Skin of body (tissue), 2 donors: ENCODE measurements around the gene RGS13. TPM values are rescaled to one million over a fixed set of nuclear protein-coding genes. Genes with fewer than 3 reads are reported as not detected.

Experiments used
- DNase-seq: peaks from one replicate; lab custom pipeline; 2025; lab: John Stamatoyannopoulos, UW
- total RNA-seq: library from RNA; depleted of rRNA; stranded (reverse); fragments of >200 nt; gene quantifications from one replicate; pipeline ENCODE4 v1.2.3, GENCODE V29; 2014

RGS13 gene, protein sequence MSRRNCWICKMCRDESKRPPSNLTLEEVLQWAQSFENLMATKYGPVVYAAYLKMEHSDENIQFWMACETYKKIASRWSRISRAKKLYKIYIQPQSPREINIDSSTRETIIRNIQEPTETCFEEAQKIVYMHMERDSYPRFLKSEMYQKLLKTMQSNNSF
- 0.79 TPM for total RNA-seq

DNA sequence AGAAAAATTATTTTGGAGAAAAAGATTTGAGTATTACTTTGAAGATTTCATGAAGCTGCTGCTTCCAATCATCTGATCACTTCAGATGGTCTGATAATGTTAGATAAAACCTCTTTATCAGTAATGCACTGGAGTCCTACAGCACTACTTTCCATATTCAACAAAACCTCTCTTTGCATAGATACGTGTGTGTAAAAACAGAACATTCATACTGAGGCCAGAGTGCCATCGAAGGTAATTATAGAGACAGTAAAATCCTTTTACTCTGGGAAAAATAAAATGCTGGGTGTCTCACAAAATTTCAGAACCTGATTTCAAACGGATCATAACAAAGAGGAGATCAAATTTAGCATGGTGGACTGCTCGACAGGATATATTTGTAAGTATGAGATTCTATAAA lies at the start of gene RGS13:
Gene RGS13 (plus strand): TSS at position 209 of the 400 bp plus-strand sequence. CDS start 8,188 bp downstream, outside the sequence.
- DNase-seq = no peak

DNA sequence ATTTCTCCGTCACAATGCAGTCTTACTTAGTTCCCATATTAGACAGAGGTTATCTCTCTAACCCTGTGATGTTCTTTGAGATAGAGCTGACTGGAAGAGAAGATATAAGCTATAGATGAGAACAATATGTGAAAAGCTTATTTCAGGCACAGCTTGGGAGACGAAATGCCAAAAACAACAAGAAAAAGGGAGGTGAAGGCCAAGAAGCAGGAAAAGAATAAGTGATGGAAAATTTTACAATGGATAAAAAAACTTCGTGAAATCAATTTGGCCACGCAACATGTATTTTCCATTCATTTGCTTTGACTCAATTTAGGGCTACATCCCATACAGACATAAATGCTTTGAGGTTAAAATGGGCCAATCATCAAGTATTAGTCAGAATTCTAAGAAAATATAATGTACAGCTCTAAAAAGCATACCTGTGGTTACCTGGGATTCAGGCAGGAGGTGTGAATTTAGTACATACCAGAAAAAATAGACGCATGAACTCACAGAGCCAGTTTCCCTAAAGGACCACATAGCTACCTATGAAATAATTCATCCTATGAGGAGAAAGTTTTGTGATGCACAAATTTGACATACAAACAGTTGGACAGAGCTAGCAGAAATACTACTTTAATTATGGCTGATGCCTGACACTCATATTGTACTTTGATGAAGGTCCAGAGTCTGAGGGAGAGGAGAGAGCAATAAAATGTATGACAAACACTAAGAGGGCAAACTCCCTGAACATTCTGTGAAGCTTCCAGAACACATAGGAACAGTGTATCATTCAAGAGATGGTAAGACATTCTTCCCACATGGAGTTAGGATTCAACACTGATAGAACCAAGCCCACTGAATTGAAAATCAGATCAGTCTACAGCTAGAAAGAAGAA lies 48.3 kb upstream of the RGS13 start:
- DNase-seq = no peak

DNA sequence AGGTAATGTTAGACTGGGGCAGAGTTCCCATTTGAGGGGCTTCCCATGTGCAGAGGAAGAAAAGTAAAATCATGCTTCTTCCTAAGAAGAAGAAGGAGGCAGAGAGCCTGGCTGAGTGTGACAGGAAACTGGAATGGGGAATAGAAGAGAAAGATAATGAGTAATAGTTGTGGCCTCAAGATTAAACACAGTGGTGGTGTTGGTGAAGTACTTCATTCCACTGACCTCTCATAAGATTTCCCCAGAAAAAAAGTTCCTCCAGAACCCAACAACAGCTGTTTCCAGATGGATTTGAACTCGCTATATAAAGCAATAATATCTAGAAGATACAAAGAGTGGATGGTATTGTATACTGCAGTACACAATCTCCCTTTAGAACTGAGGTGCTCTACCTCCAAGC lies 47.4 kb upstream of the RGS13 start:
- no peak for DNase-seq

DNA sequence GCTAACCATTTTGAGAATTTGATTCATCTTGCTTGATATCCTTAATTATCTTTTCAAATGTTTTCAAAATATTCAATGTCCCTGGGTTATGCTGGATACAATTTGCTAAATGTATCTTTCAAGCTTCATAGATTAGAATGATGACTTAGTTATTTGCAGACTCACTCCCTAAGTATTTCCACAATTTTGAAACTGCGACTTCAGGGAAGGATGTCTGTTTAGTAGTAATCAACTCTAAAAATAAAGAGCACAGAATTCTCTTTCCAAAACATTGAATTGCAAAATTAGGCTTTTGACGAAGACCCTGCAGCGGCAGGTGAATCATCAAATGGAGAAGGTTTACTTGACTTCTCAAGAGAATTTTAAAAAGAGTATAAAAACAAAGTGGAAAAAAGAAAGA lies 46.1 kb upstream of the RGS13 start:
- DNase-seq = no peak

DNA sequence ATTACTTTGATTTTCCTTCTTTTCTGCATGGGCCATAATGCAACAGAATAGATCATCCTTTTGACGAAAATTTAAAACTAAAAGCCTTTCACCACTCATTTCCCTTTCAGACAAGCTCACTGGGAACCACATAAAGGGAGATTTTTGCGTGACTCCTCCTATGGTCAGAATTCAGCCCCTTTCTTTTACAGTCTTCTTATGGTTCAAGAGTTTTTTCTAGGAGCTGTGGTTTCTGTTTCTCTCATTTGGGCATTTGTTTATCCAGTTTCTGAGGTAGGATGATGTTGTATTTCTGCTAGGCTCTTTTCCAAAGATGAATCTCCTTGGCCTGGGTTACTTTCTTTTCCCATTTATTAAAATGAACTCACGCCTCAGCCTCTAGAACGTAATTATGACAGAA lies 43.4 kb upstream of the RGS13 start:
- no peak for DNase-seq

GRCh38 chr1:192592981-192593708 lies 42.8 kb upstream of the RGS13 start:
- no peak for DNase-seq

- DNase-seq = no peak
Observed at GRCh38 chr1:192595299-192595698, 40.6 kb upstream of the RGS13 start.

GRCh38 chr1:192598589-192598988 lies 37.4 kb upstream of the RGS13 start:
- no peak for DNase-seq

DNA sequence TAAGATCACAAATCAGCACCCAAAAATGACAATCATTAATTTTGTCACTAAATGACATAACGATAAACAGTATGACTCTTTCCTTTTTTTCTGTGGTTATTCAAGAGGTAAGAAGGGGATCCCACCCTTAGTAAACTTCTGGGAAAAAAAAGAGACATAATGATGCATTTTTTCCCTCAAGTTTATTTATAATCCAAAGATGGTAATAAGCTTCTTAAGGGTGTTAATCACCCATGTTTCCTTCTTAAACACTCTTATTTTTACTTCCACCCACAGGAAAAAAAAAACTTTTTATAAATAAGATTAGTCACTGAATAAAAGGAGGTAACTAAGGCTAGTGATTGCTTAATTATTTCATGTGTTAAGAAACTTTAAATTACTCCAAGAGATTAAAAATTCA lies 35.7 kb upstream of the RGS13 start:
- DNase-seq = no peak

- DNase-seq = no peak
Observed at GRCh38 chr1:192601143-192601542, 34.8 kb upstream of the RGS13 start.

- no peak for DNase-seq
Observed at GRCh38 chr1:192601567-192601966, 34.4 kb upstream of the RGS13 start.

GRCh38 chr1:192602757-192603156 lies 33.2 kb upstream of the RGS13 start:
- no peak for DNase-seq

- DNase-seq = no peak
Observed at GRCh38 chr1:192603218-192603787, 32.6 kb upstream of the RGS13 start.

- DNase-seq = peak; percentile 5
Observed at GRCh38 chr1:192604979-192605620, 30.8 kb upstream of the RGS13 start.

DNA sequence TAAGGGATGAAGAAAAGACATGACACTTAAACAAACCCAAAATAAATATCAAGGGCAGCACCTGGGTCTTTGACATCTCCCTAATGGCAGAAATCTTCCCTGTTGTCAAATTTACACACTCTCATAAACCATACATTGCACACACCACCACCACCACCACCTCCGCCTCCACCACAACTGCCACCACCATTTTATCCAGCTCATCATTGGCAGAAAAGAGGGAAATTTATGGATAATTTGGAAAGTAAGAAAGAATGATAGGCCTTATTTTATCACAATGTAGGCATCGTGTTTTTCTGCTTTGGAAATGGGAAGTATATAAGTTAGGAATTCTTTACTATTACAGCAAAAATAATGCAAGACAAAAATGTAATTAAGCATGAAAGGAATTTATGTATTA lies 27.3 kb upstream of the RGS13 start:
- DNase-seq = no peak

DNA sequence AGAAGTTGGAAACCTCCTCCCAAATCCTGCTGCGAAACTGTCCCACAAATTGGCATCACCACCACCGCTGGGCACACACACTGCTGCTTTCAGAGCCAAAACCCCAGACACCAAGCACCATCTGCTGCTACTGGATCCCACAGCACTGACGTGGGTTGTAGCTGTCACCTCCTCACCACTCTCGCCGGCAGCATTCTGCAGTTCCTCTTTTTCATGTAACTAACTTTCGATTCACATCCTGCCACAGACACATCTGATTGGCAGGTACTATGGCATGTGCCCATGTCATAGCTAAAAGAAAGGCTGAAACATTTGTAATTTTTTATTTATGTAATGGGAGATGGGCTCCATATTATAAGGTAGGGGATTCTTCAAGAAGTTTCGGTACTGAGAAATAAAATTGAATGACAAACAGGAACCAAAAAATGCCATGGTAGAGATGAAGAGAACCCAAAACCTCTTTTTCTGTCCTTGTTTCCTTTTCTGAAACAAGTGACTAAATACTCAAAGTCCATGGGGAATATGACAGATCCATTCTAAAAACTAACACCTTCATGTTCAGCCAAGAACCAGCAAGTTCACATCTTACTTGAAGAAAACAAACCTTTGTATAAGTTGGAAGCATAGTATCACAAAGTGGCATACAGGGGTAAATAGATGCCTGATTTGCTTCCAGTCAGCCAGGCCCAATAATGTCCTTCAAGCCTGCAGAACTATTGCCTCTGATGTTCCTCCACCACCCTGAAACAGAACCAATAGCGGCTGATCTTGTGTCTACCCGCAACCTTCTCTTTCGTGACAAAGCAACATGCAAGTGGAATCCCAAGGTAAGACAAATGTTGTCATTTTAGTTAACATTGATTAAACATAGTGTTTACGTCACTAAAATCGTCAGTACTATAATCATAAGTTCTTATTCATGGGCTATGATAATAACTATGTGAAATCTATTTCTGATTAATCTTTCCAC lies 26.6 kb upstream of the RGS13 start:
- DNase-seq = no peak

DNA sequence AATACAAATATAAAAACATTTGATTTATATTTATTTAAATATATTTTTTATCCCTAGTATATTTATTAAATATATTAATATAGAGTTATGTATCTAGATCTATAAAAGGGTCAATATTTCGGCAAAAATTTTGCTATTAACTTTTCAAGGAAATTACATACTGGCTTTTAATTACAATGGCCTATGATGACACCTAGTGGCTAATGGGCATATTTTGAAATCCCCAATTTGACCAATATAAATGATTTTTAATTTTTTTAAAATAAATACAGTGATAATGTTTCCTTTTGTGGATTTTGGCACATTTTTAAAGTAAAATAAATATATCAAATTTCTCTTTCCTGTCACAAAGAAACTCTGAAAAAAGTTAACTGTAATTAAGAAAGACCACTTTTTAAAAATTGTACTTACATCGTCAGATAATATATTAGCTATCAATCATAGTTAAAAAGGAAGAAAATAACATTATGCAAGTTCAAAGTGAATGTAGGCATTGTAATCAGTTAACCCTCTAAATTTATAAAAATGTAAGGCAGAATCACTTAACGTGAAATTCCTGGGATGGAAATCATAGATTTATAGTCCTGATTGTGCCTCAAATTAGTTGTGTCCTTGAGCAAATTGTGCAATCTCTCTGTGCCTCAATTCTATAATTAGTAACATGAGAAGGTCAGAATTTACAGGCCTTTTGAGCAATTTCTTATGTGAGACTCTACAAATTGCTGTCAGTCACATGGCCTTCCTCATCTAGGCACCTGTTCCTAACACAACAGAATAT lies 25.6 kb upstream of the RGS13 start:
- no peak for DNase-seq

GRCh38 chr1:192615055-192615454 lies 20.9 kb upstream of the RGS13 start:
- DNase-seq = no peak

DNA sequence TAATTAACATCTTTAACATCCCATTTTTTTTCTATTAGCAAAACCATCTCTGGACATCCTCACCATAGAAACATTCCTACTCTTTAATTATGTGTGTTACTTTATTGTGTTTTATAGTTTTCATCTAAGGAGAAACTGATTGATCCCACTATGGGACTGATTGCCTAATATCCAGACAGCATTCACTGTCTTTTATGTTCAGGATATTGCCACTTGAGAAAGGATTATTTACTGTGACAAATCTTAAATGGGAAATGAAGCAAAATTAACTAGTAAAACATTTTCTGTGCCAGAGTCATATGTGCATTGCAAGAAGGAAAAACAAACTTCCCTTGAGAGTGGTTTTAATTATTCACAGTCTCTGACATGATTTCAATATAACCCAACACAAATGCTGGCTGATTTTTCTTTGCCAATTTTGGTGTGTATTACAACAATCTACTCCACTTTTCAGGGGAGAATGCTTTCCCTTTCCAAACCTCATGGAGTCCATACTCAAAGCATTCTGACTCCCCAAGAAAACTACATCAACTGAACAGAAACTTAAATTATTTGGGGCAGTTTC lies 15.8 kb upstream of the RGS13 start:
- DNase-seq = peak; percentile 53
